Measurements from ENCODE around the gene RPS2. TPM values are rescaled to one million over a fixed set of nuclear protein-coding genes. Genes with fewer than 3 reads are reported as not detected.

Gene RPS2
- total and polyA plus RNA-seq, 4 donors, result 1,132 to 2,049 (median 1,429) TPM

- WGBS, 2 donors, result 93 to 96% methylated on average over 10 of the region's 10 CpGs
- Histone ChIP-seq H3K4me3 (ENCODE audit: low read length in 2 of 2) (no peak overlapping the region), H3K27me3 (ENCODE audit: control insufficient read depth in 1 of 2, insufficient read depth in 2 of 2, low read length in 1 of 2) (no peaks in the 10 kb centered on the region), H3K27ac (ENCODE audit: low read depth in 1 of 2, low read length in 2 of 2) (no peak overlapping the region), H3K36me3 (ENCODE audit: control insufficient read depth in 1 of 2, insufficient read depth in 2 of 2, low read length in 1 of 2) (peaks cover 0 to 4% of the 10 kb centered on the region in 2 donors), H3K4me1 (ENCODE audit: control insufficient read depth in 1 of 2, insufficient read depth in 2 of 2, low read length in 2 of 2) (no peaks in the 10 kb centered on the region), H3K9me3 (ENCODE audit: control insufficient read depth, low read length) (no peaks in the 10 kb centered on the region)
- ATAC-seq (ENCODE audit: low FRiP score) (no peak), DNase-seq (peak in 1 of 2 donors; percentile 66)
- intact Hi-C loops (cut with DNase I), result no loop called here
These were observed 26.3 kb downstream of the RPS2 start for GRCh38 chr16:1938316-1938715.

- no peak overlapping the region for H3K4me3 ChIP-seq (ENCODE audit: low read length in 2 of 2)
- WGBS, 2 donors, result 92 to 93% methylated on average over 11 of the region's 11 CpGs
- H3K36me3 ChIP-seq (ENCODE audit: control insufficient read depth in 1 of 2, insufficient read depth in 2 of 2, low read length in 1 of 2), result peaks cover 0 to 4% of the 10 kb centered on the region in 2 donors
- H3K9me3 ChIP-seq (ENCODE audit: control insufficient read depth, low read length), result no peaks in the 10 kb centered on the region
- H3K4me1 ChIP-seq (ENCODE audit: control insufficient read depth in 1 of 2, insufficient read depth in 2 of 2, low read length in 2 of 2), result no peaks in the 10 kb centered on the region
- no peaks in the 10 kb centered on the region for H3K27me3 ChIP-seq (ENCODE audit: control insufficient read depth in 1 of 2, insufficient read depth in 2 of 2, low read length in 1 of 2)
- no peak overlapping the region for H3K27ac ChIP-seq (ENCODE audit: low read depth in 1 of 2, low read length in 2 of 2)
- ATAC-seq (ENCODE audit: low FRiP score) (no peak), DNase-seq (peak in 1 of 2 donors; percentile 56)
- intact Hi-C loops (cut with DNase I), result no loop called here
These were observed 27.6 kb downstream of the RPS2 start for GRCh38 chr16:1936945-1937479.

DNA sequence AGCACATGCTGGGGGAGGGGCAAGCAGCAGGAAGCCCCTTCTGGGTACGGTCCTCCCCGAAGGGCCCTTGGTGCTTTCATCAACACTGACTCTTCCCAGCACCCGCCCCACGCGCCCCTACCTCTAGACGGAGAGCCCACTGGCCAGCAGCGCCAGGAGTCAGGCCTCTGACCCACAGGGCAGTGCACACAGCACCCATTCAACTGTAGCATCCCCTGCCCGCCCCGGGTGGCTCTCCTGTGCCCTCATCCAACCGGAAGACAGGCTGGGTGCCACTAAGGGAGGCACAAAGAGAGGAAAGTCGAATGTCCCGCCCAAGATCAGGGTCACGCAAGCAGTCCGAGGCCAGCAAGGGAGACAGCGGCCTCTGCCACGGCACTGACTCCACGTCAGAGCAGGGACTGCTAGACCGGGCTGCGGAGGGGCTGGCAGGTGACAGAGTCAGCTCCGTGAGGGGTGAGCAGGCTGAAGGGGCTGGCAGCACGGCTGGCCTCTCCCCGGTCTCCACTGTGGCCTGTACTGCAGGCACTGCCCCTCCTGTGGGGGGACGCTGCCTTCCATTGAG is 31.4 kb downstream of the RPS2 start:
- WGBS, 2 donors, result 62 to 64% methylated on average over 23 of the region's 23 CpGs
- H3K4me1 ChIP-seq (ENCODE audit: control insufficient read depth in 1 of 2, insufficient read depth in 2 of 2, low read length in 2 of 2), result no peaks in the 10 kb centered on the region
- H3K9me3 ChIP-seq (ENCODE audit: control insufficient read depth, low read length), result no peaks in the 10 kb centered on the region
- ATAC-seq (ENCODE audit: low FRiP score) (no peak), DNase-seq (peak in 1 of 2 donors; percentile 67)
- no peaks in the 10 kb centered on the region for H3K27me3 ChIP-seq (ENCODE audit: control insufficient read depth in 1 of 2, insufficient read depth in 2 of 2, low read length in 1 of 2)
- H3K4me3 ChIP-seq (ENCODE audit: low read length in 2 of 2), result no peak overlapping the region
- intact Hi-C loops (cut with DNase I), result no loop called here
- no peaks in the 10 kb centered on the region for H3K36me3 ChIP-seq (ENCODE audit: control insufficient read depth in 1 of 2, insufficient read depth in 2 of 2, low read length in 1 of 2)
- H3K27ac ChIP-seq (ENCODE audit: low read depth in 1 of 2, low read length in 2 of 2), result no peak overlapping the region

GRCh38 chr16:1932050-1933028 is 32.3 kb downstream of the RPS2 start:
- WGBS, 2 donors, result 68 to 70% methylated on average over 19 of the region's 19 CpGs
- intact Hi-C loops (cut with DNase I), result no loop called here
- DNase-seq (peak in 1 of 2 donors; percentile 67), ATAC-seq (ENCODE audit: low FRiP score) (no peak)
- H3K27me3 ChIP-seq (ENCODE audit: control insufficient read depth in 1 of 2, insufficient read depth in 2 of 2, low read length in 1 of 2), result no peaks in the 10 kb centered on the region
- no peaks in the 10 kb centered on the region for H3K36me3 ChIP-seq (ENCODE audit: control insufficient read depth in 1 of 2, insufficient read depth in 2 of 2, low read length in 1 of 2)
- H3K9me3 ChIP-seq (ENCODE audit: control insufficient read depth, low read length), result no peaks in the 10 kb centered on the region
- no peak overlapping the region for H3K27ac ChIP-seq (ENCODE audit: low read depth in 1 of 2, low read length in 2 of 2)
- no peak overlapping the region for H3K4me3 ChIP-seq (ENCODE audit: low read length in 2 of 2)
- no peaks in the 10 kb centered on the region for H3K4me1 ChIP-seq (ENCODE audit: control insufficient read depth in 1 of 2, insufficient read depth in 2 of 2, low read length in 2 of 2)

DNA sequence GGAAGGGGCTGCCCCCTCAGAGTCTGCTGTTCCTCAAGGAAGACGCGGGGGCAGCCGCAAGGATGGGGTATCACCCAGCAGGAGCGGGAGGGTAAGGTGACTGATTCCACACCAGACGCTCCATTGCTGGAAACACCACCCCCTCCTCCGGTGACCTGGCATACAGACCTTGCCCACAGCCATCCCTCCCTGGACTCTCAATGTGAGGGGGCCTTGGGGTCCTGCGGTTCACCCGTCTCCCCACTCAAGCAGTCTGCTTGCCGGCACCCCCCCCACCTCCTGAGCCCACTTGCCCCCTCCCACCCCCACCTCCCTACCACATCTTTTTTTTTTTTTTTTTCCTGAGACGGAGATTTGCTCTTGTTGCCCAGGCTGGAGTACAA is 34.3 kb downstream of the RPS2 start:
- intact Hi-C loops (cut with DNase I), result no loop called here
- Histone ChIP-seq H3K27me3 (ENCODE audit: control insufficient read depth in 1 of 2, insufficient read depth in 2 of 2, low read length in 1 of 2) (peaks cover 0 to 2% of the 10 kb centered on the region in 2 donors), H3K4me1 (ENCODE audit: control insufficient read depth in 1 of 2, insufficient read depth in 2 of 2, low read length in 2 of 2) (no peaks in the 10 kb centered on the region), H3K4me3 (ENCODE audit: low read length in 2 of 2) (no peak overlapping the region), H3K36me3 (ENCODE audit: control insufficient read depth in 1 of 2, insufficient read depth in 2 of 2, low read length in 1 of 2) (no peaks in the 10 kb centered on the region), H3K9me3 (ENCODE audit: control insufficient read depth, low read length) (no peaks in the 10 kb centered on the region), H3K27ac (ENCODE audit: low read depth in 1 of 2, low read length in 2 of 2) (no peak overlapping the region)
- no peak for DNase-seq
- 65 to 74% methylated on average over 10 of the region's 10 CpGs for WGBS, 2 donors
- no peak for ATAC-seq (ENCODE audit: low FRiP score)

DNA sequence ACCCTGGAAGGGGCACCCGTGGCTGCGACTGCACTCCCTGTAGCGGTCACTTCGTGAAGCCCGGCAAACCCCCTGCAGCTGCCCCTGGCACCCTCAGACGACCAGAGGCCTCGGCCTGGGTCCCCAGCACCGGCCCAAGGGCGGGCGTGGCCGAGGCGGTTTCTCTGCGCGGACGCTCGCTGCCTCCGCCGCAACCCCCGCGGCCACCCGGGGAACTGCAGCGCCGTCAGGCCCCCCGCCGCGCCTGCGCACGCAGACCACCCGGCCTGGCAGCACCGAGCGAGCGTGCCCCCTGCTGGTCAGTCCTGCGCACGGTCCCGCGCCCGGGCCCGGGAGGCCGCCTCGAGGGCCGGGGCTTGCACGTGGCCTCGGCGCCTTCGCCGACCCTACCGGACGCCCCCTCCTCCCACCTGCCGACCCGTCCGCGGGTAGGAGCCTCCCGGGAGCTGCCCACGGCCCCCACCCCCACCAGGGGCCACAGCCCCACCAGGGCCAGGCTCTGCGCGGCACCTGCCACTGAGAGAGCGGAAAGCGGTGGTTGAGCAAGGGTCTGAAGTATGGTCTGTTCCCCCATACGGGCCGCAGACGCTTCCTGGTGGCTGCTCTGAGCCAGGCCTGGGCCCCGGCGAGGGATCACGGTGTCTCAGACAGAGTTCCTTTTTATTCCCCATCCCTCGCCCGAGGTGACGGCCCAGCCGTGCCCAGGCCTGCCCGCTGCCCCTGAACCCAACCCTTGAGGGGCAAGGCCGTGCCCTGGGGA is 34.9 kb downstream of the RPS2 start:
- Histone ChIP-seq H3K27ac (ENCODE audit: low read depth in 1 of 2, low read length in 2 of 2) (no peak overlapping the region), H3K27me3 (ENCODE audit: control insufficient read depth in 1 of 2, insufficient read depth in 2 of 2, low read length in 1 of 2) (peaks cover 0 to 2% of the 10 kb centered on the region in 2 donors), H3K9me3 (ENCODE audit: control insufficient read depth, low read length) (no peaks in the 10 kb centered on the region), H3K4me3 (ENCODE audit: low read length in 2 of 2) (peak overlapping the region in 1 of 2 donors; percentile 54), H3K36me3 (ENCODE audit: control insufficient read depth in 1 of 2, insufficient read depth in 2 of 2, low read length in 1 of 2) (no peaks in the 10 kb centered on the region), H3K4me1 (ENCODE audit: control insufficient read depth in 1 of 2, insufficient read depth in 2 of 2, low read length in 2 of 2) (no peaks in the 10 kb centered on the region)
- DNase-seq (peak; percentile 91 to 97), ATAC-seq (ENCODE audit: low FRiP score) (peak; percentile 96)
- intact Hi-C loops (cut with DNase I), result loop anchor here (2.0 to 5.0 kb wide), 2 partner anchors 65 to 67 kb away; no protein-coding TSS in a partner anchor
- 12% methylated on average over 64 to 70 of the region's 70 CpGs for WGBS, 2 donors

DNA sequence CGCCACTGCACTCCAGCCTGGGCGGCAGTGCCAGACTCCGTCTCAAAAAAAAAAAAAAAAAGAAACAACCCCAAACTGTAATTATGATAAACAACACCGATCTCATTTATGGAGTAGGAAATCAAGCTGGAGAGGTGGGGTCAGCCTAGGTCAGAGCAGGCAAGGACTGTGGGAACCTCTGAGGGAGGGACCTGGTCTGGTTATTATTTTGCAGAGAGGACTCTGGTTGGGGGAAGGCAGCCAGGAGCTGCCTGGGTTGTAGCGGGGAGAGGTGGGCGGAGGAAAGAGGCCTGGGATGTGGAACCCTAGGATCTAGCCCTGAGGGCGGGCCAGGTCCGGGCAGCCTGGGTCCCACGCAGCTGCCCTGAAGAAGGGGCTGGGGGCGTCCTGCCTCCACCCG is 35.5 kb downstream of the RPS2 start:
- no peaks in the 10 kb centered on the region for H3K4me1 ChIP-seq (ENCODE audit: control insufficient read depth in 1 of 2, insufficient read depth in 2 of 2, low read length in 2 of 2)
- H3K4me3 ChIP-seq (ENCODE audit: low read length in 2 of 2), result peak overlapping the region in 1 of 2 donors; percentile 54
- H3K9me3 ChIP-seq (ENCODE audit: control insufficient read depth, low read length), result no peaks in the 10 kb centered on the region
- DNase-seq, result no peak
- H3K27ac ChIP-seq (ENCODE audit: low read depth in 1 of 2, low read length in 2 of 2), result no peak overlapping the region
- WGBS, 2 donors, result 13 to 15% methylated on average over 5 to 11 of the region's 11 CpGs
- no peaks in the 10 kb centered on the region for H3K36me3 ChIP-seq (ENCODE audit: control insufficient read depth in 1 of 2, insufficient read depth in 2 of 2, low read length in 1 of 2)
- peaks cover 0 to 2% of the 10 kb centered on the region in 2 donors for H3K27me3 ChIP-seq (ENCODE audit: control insufficient read depth in 1 of 2, insufficient read depth in 2 of 2, low read length in 1 of 2)
- intact Hi-C loops (cut with DNase I), result loop anchor here (2.0 to 5.0 kb wide), 2 partner anchors 64 to 67 kb away; no protein-coding TSS in a partner anchor
- ATAC-seq (ENCODE audit: low FRiP score), result peak; percentile 39

GRCh38 chr16:1926271-1926670 is 38.4 kb downstream of the RPS2 start:
- Histone ChIP-seq H3K27ac (ENCODE audit: low read depth in 1 of 2, low read length in 2 of 2) (no peak overlapping the region), H3K4me3 (ENCODE audit: low read length in 2 of 2) (no peak overlapping the region), H3K27me3 (ENCODE audit: control insufficient read depth in 1 of 2, insufficient read depth in 2 of 2, low read length in 1 of 2) (peaks cover 0 to 3% of the 10 kb centered on the region in 2 donors), H3K4me1 (ENCODE audit: control insufficient read depth in 1 of 2, insufficient read depth in 2 of 2, low read length in 2 of 2) (no peaks in the 10 kb centered on the region), H3K9me3 (ENCODE audit: control insufficient read depth, low read length) (no peaks in the 10 kb centered on the region), H3K36me3 (ENCODE audit: control insufficient read depth in 1 of 2, insufficient read depth in 2 of 2, low read length in 1 of 2) (no peaks in the 10 kb centered on the region)
- 53 to 59% methylated on average over 11 of the region's 11 CpGs for WGBS, 2 donors
- intact Hi-C loops (cut with DNase I), result loop anchor here in 1 of 2 donors (5.0 kb wide), 1 partner anchor 64 kb away; no protein-coding TSS in a partner anchor
- no peak for ATAC-seq (ENCODE audit: low FRiP score)
- no peak for DNase-seq

Data from aorta (tissue), 5 donors.